Naive B cell (primary cell): ENCODE data around the gene EVI5L. TPM values are rescaled to one million over a fixed set of nuclear protein-coding genes. Genes with fewer than 3 reads are reported as not detected.
A peak's percentile ranks its signal among the peaks of the same experiment; 100 is the strongest.
"Not testable (repeated sequence)": the region's sequence is repeated elsewhere in the genome, so short reads cannot be mapped to it uniquely, and the experiment has no call there.

Experiments used
- ATAC-seq, 2 donors: fragments of 150-1000 bp; cut with Tn5 transposase; 2 replicates each; pipeline ENCODE4 v1.10.0; 2021; ENCODE audit warnings: low read depth in 2 of 2, mild to moderate bottlenecking in 2 of 2, moderate library complexity in 2 of 2
- DNase-seq: peaks from one replicate; pipeline ENCODE4 v3.0.0; 2022
- H3K27ac Mint-ChIP-seq, 6 donors: one replicate each; pipeline ENCODE4 v1.8.0; 2020 to 2022; ENCODE audit warnings: mild to moderate bottlenecking in 6 of 6, mixed read lengths in 6 of 6, moderate library complexity in 5 of 6, inconsistent platforms in 2 of 6
- H3K27me3 Mint-ChIP-seq, 3 donors: one replicate each; pipeline ENCODE4 v1.8.0; 2021 to 2022; ENCODE audit warnings: mixed read lengths in 3 of 3, mild to moderate bottlenecking in 1 of 3
- H3K36me3 Mint-ChIP-seq, 2 donors: one replicate each; pipeline ENCODE4 v1.8.0; 2020 to 2022; ENCODE audit warnings: mixed read lengths in 2 of 2, inconsistent platforms in 1 of 2, mild to moderate bottlenecking in 1 of 2
- H3K4me1 Mint-ChIP-seq, 3 donors: one replicate each; pipeline ENCODE4 v1.8.0; 2020 to 2022; ENCODE audit warnings: mixed read lengths in 3 of 3, inconsistent platforms in 1 of 3, mild to moderate bottlenecking in 1 of 3, moderate library complexity in 1 of 3
- H3K4me3 Mint-ChIP-seq, 8 donors: one replicate each; pipeline ENCODE4 v1.8.0; 2020 to 2022; ENCODE audit warnings: mild to moderate bottlenecking in 8 of 8, mixed read lengths in 8 of 8, moderate library complexity in 8 of 8, inconsistent platforms in 2 of 8
- H3K9me3 Mint-ChIP-seq, 7 donors: one replicate each; pipeline ENCODE4 v1.8.0; 2020 to 2022; ENCODE audit warnings: mixed read lengths in 7 of 7, mild to moderate bottlenecking in 5 of 7, inconsistent platforms in 2 of 7, moderate library complexity in 1 of 7
- polyA plus RNA-seq, 6 donors: library from polyadenylated mRNA; unstranded; fragments of 300-500 nt; fragmentation: Illumina TruSeq; gene quantifications; one replicate each; pipeline ENCODE4 v1.2.3, GENCODE V29; 2021; ENCODE audit warnings: low read depth in 6 of 6

The EVI5L gene
- polyA plus RNA-seq, 6 donors from 2014 or later = 0.63 to 4.0 (median 1.6) TPM

- ATAC-seq (no peak), DNase-seq (no peak)
- Mint-ChIP-seq H3K27ac (peak overlapping the region in 1 of 6 donors; percentile 55), H3K27me3 (peaks cover 0 to 2% (median 0%) of the 10 kb centered on the region in 3 donors), H3K9me3 (peaks cover 0 to 3% (median 0%) of the 10 kb centered on the region in 7 donors), H3K36me3 (no peaks in the 10 kb centered on the region), H3K4me1 (peaks cover 3 to 25% (median 19%) of the 10 kb centered on the region in 3 donors), H3K4me3 (peak overlapping the region in 1 of 8 donors; percentile 42)
These were observed 34.4 kb upstream of the EVI5L start for GRCh38 chr19:7795555-7796161.

DNA sequence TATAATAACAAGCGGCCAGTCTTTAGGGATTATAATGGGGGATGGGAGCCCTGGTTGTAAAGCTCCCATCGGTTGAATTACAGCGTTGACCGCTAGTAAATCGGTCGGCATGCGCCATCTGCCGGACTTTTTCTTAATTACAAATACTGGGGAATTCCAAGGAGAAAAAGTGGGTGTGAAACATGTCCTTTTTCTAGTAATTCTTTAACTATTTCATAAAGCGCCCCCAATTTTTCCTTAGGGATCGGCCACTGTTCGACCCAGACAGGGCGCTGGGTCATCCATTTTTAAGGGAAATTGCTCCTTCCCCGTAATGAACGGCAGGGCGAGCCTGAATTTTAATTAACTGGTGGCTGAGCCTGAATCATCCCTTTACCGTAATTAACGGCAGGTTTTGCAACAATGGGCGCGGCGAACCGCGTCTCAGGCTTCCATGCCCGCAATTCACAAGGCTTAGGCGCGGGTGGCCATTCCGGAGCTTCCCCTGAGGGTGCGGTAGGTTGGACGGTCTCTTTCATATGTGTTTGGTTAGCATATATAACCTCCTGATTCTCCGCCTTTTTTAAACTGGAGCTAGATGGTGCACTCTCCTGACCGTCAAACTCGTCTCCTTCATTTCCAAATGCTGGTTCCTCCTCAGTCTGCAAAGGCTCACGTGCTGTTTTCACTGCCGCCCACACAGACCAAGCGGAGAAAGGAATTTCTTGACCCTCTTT, 30.2 kb upstream of the EVI5L start:
- Mint-ChIP-seq H3K9me3 (peaks cover 0 to 8% (median 4%) of the 10 kb centered on the region in 7 donors), H3K27ac (peak overlapping the region in 2 of 6 donors; percentile 67 to 89)
- ATAC-seq = peak; percentile 28 to 59

DNA sequence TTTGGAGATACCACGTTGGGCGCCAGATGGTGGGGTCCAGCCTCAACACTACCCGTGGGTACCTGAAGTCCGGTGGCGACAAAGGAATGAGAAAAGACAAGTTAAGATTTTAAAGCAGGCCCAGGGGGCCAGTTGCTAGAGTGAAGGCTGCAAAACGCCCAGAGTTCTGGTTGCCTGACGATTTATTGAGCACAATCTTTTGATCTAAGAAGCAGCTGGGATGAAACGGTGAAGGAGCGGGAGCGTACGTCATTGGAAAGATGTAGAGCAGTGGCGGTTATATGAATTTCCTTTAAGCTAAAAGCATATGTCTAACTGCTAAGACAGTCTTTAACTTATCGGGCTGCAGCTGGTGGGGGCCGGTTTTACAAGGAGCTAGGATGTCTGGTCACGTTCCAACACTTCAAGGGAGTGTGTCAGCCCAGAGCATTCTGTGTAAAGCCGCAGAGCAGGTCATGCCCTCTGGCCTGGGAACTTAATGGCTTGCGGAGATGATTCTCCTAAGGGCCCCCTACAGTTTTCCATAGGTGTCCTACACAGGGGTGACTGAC, 28.9 kb upstream of the EVI5L start:
- ATAC-seq (no peak), DNase-seq (no peak)
- H3K36me3 Mint-ChIP-seq = no peaks in the 10 kb centered on the region
- peaks cover 3 to 16% (median 12%) of the 10 kb centered on the region in 3 donors for H3K4me1 Mint-ChIP-seq
- peak overlapping the region in 1 of 6 donors; percentile 56 for H3K27ac Mint-ChIP-seq
- peaks cover 0 to 18% (median 8%) of the 10 kb centered on the region in 3 donors for H3K27me3 Mint-ChIP-seq
- peak overlapping the region in 2 of 8 donors; percentile 20 to 27 for H3K4me3 Mint-ChIP-seq
- H3K9me3 Mint-ChIP-seq = peaks cover 0 to 8% (median 4%) of the 10 kb centered on the region in 7 donors

More for the DNA sequence above, 30.2 kb upstream of the EVI5L start:
- Mint-ChIP-seq H3K4me3 (peak overlapping the region; percentile 13 to 81 (median 62)), H3K36me3 (no peaks in the 10 kb centered on the region), H3K4me1 (peaks cover 3 to 16% (median 12%) of the 10 kb centered on the region in 3 donors), H3K27me3 (peaks cover 0 to 12% (median 8%) of the 10 kb centered on the region in 3 donors)
- peak; percentile 25 for DNase-seq

DNA sequence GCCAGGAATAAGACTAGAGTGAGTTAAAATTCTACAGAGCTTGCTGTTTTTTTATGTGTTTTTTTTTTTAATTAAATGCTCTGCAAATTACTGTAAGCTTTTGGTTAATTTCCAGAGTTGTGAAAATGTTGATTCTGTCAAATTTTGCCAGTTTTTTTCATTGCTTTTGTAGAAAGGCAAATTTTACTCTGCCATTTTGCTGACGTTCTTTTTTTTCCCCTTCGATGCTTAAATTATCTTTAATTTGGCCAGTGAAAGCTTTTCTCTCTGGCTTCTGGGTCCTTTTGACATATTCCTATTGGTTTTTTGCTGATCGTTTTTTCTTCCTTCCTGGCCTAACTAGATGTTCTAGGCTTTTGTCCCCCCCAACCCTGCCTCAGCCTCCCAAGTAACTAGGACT, 23.8 kb upstream of the EVI5L start:
- DNase-seq (no peak), ATAC-seq (no peak)
- peaks cover 0 to 8% of the 10 kb centered on the region in 2 donors for H3K36me3 Mint-ChIP-seq
- peaks cover 4 to 15% (median 9%) of the 10 kb centered on the region in 3 donors for H3K4me1 Mint-ChIP-seq
- H3K9me3 Mint-ChIP-seq = peaks cover 2 to 12% (median 6%) of the 10 kb centered on the region in 7 donors
- H3K4me3 Mint-ChIP-seq = peak overlapping the region in 1 of 8 donors; percentile 20
- H3K27ac Mint-ChIP-seq = no peak overlapping the region
- H3K27me3 Mint-ChIP-seq = peaks cover 0 to 18% (median 8%) of the 10 kb centered on the region in 3 donors

DNA sequence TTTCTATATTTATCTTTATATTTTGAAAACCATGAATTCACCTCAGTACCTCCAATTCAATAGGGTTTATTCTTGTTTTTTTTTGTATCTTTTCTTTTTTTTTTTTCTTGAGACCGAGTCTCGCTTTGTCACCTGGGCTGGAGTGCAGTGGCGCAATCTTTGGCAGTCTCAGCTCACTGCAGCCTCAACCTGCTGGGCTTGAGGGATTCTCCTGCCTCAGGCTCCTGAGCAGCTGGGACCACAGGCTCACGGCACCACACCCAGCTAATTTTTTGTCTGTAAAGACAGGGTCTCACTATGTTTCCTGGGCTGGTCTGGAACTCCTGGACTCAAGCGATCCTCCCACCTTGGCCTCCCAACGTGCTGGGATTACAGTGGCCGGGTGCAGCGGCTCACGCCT, 23.1 kb upstream of the EVI5L start:
- Mint-ChIP-seq H3K4me3 (no peak overlapping the region), H3K36me3 (peaks cover 0 to 9% of the 10 kb centered on the region in 2 donors), H3K27me3 (peaks cover 0 to 18% (median 8%) of the 10 kb centered on the region in 3 donors), H3K9me3 (peaks cover 5 to 18% (median 12%) of the 10 kb centered on the region in 7 donors), H3K4me1 (peaks cover 4 to 15% (median 9%) of the 10 kb centered on the region in 3 donors), H3K27ac (peak overlapping the region in 2 of 6 donors; percentile 55 to 57)
- ATAC-seq (no peak), DNase-seq (no peak)

GRCh38 chr19:7808108-7808507, 21.9 kb upstream of the EVI5L start:
- ATAC-seq (no peak), DNase-seq (no peak)
- no peak overlapping the region for H3K4me3 Mint-ChIP-seq
- peaks cover 4 to 15% (median 9%) of the 10 kb centered on the region in 3 donors for H3K4me1 Mint-ChIP-seq
- peaks cover 0 to 9% of the 10 kb centered on the region in 2 donors for H3K36me3 Mint-ChIP-seq
- H3K9me3 Mint-ChIP-seq = peaks cover 5 to 28% (median 17%) of the 10 kb centered on the region in 7 donors
- H3K27me3 Mint-ChIP-seq = peaks cover 0 to 8% (median 0%) of the 10 kb centered on the region in 3 donors
- peak overlapping the region in 4 of 6 donors; percentile 2 to 86 (median 62) for H3K27ac Mint-ChIP-seq

DNA sequence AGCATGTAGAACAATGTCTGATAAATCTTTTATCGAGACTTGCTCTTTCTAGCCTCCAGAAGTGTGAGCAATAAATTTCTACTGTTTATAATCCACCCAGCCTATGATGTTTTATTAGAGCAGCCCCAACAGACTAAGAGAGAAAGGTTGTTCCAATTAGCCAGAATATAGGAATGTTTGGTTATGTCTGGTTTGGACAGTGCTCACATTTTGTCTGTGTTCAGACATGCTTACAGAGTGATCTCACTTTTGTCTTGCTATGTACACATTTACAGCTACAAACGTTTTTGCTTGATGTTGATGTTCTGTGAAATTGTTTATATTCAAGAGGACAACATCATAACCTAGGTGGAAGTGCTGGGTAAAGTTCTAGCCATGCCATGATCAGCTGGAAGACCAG, 18.0 kb upstream of the EVI5L start:
- Mint-ChIP-seq H3K9me3 (peaks cover 5 to 28% (median 24%) of the 10 kb centered on the region in 7 donors), H3K4me1 (peaks cover 28 to 41% (median 28%) of the 10 kb centered on the region in 3 donors), H3K27ac (peak overlapping the region in 1 of 6 donors; percentile 27), H3K27me3 (no peaks in the 10 kb centered on the region), H3K4me3 (no peak overlapping the region), H3K36me3 (peaks cover 0 to 9% of the 10 kb centered on the region in 2 donors)
- no peak for ATAC-seq
- no peak for DNase-seq

GRCh38 chr19:7815325-7815724, 14.7 kb upstream of the EVI5L start:
- Mint-ChIP-seq H3K36me3 (peaks cover 0 to 9% of the 10 kb centered on the region in 2 donors), H3K27me3 (peaks cover 14 to 25% (median 17%) of the 10 kb centered on the region in 3 donors), H3K4me3 (peak overlapping the region; percentile 57 to 94 (median 68)), H3K27ac (peak overlapping the region in 5 of 6 donors; percentile 40 to 98 (median 78)), H3K4me1 (peaks cover 19 to 26% (median 23%) of the 10 kb centered on the region in 3 donors), H3K9me3 (peaks cover 5 to 37% (median 26%) of the 10 kb centered on the region in 7 donors)
- ATAC-seq (peak; percentile 91 to 94), DNase-seq (peak; percentile 71)

GRCh38 chr19:7816040-7816439, 14.0 kb upstream of the EVI5L start:
- H3K27ac Mint-ChIP-seq = peak overlapping the region in 1 of 6 donors; percentile 40
- H3K9me3 Mint-ChIP-seq = peaks cover under 1 to 32% (median 23%) of the 10 kb centered on the region in 7 donors

DNA sequence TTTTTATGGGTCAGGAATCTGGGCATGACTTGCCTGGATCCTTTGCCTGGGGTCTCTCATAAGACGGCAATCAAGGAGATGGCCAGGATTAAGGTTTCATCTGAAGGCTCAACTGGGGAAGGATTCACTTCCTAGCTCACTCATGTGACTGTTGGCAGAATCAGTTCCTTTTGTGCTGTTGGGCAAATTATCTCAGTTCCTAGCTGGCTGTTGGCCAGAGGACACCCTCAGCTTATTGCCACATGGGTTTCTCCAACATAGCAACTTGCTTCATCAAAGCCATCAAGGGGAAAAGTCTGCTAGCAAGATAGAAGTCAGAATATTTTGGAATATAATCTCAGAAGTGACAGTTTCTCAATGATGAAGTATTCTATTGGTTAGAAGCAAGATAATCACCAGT, 12.2 kb upstream of the EVI5L start:
- peaks cover 19 to 26% (median 23%) of the 10 kb centered on the region in 3 donors for H3K4me1 Mint-ChIP-seq
- DNase-seq (no peak), ATAC-seq (no peak)
- H3K27me3 Mint-ChIP-seq = peaks cover 20 to 36% (median 31%) of the 10 kb centered on the region in 3 donors
- no peak overlapping the region for H3K4me3 Mint-ChIP-seq
- no peak overlapping the region for H3K27ac Mint-ChIP-seq
- no peaks in the 10 kb centered on the region for H3K36me3 Mint-ChIP-seq
- H3K9me3 Mint-ChIP-seq = peaks cover 0 to 19% (median 7%) of the 10 kb centered on the region in 7 donors

More at GRCh38 chr19:7816040-7816439, 14.0 kb upstream of the EVI5L start:
- peaks cover 20 to 32% (median 24%) of the 10 kb centered on the region in 3 donors for H3K27me3 Mint-ChIP-seq
- not testable (repeated sequence) for DNase-seq, ATAC-seq, H3K36me3 Mint-ChIP-seq
- peaks cover 19 to 26% (median 23%) of the 10 kb centered on the region in 3 donors for H3K4me1 Mint-ChIP-seq
- peak overlapping the region in 6 of 8 donors; percentile 9 to 94 (median 68) for H3K4me3 Mint-ChIP-seq

- Mint-ChIP-seq H3K4me3 (no peak overlapping the region), H3K4me1 (peaks cover 19 to 26% (median 23%) of the 10 kb centered on the region in 3 donors), H3K27me3 (peaks cover 21 to 45% (median 42%) of the 10 kb centered on the region in 3 donors), H3K9me3 (peaks cover 0 to 19% (median 5%) of the 10 kb centered on the region in 7 donors), H3K36me3 (no peaks in the 10 kb centered on the region), H3K27ac (no peak overlapping the region)
- ATAC-seq = no peak
- DNase-seq = no peak
These were observed 11.2 kb upstream of the EVI5L start for GRCh38 chr19:7818806-7819205.

- H3K36me3 Mint-ChIP-seq = no peaks in the 10 kb centered on the region
- ATAC-seq (no peak), DNase-seq (no peak)
- no peak overlapping the region for H3K4me3 Mint-ChIP-seq
- no peak overlapping the region for H3K27ac Mint-ChIP-seq
- peaks cover 0 to 19% (median 5%) of the 10 kb centered on the region in 7 donors for H3K9me3 Mint-ChIP-seq
- peaks cover 23 to 48% (median 43%) of the 10 kb centered on the region in 3 donors for H3K27me3 Mint-ChIP-seq
- peaks cover 19 to 25% (median 20%) of the 10 kb centered on the region in 3 donors for H3K4me1 Mint-ChIP-seq
These were observed 10.7 kb upstream of the EVI5L start for GRCh38 chr19:7819337-7819736.

DNA sequence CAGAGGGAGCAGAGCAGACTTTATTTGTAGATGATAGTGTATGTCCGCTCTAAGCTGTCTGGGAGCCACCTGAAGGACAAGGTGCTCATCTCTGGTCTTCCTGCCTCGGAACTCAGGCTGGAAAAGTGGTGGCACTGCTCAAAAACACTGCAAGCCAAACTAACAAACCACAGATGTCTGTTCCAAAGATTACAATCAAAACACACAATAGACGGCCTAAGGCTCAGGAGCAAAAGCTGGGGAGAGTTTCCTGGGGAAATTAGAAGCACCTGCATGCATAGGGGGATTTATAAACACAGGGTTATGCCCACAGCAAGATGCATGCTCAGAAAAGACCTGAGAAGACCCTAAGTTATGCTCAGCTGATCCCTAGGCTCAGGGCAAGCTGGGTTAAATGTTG, 9.4 kb upstream of the EVI5L start:
- Mint-ChIP-seq H3K27ac (no peak overlapping the region), H3K36me3 (no peaks in the 10 kb centered on the region), H3K4me1 (peaks cover 11 to 12% (median 11%) of the 10 kb centered on the region in 3 donors), H3K9me3 (peaks cover 0 to 19% (median 4%) of the 10 kb centered on the region in 7 donors), H3K4me3 (no peak overlapping the region), H3K27me3 (peaks cover 23 to 48% (median 43%) of the 10 kb centered on the region in 3 donors)
- DNase-seq = no peak
- no peak for ATAC-seq
